T-helper 17 cell (primary cell): ENCODE results near the gene GFRA1. TPM values are rescaled to one million over a fixed set of nuclear protein-coding genes. Genes with fewer than 3 reads are reported as not detected.

Source experiments
- ATAC-seq: fragments of 150-1000 bp; cut with Tn5 transposase; 2 replicates; pipeline ENCODE4 v1.10.0; 2021; ENCODE audit warnings: mild to moderate bottlenecking, moderate library complexity
- DNase-seq, 3 donors: peaks; one replicate each; pipeline versions ENCODE4 v3.0.0 to v3.0.0-alpha.2; 2020 to 2021
- H3K9me3 ChIP-seq: one replicate; pipeline ENCODE4 v1.7.0; 2013; ENCODE audit warnings: low read length, mild to moderate bottlenecking; ENCODE audit not compliant: control insufficient read depth, poor library complexity, severe bottlenecking
- H3K27ac Mint-ChIP-seq: one replicate; pipeline ENCODE4 v1.8.0; 2022; ENCODE audit warnings: mild to moderate bottlenecking, moderate library complexity, mixed read lengths
- H3K27me3 Mint-ChIP-seq: one replicate; pipeline ENCODE4 v1.8.0; 2022; ENCODE audit warnings: mixed read lengths
- H3K36me3 Mint-ChIP-seq: one replicate; pipeline ENCODE4 v1.8.0; 2022; ENCODE audit warnings: low read depth, mixed read lengths
- H3K4me1 Mint-ChIP-seq: one replicate; pipeline ENCODE4 v1.8.0; 2022; ENCODE audit warnings: mild to moderate bottlenecking, mixed read lengths
- H3K4me3 Mint-ChIP-seq: one replicate; pipeline ENCODE4 v1.8.0; 2022; ENCODE audit warnings: mild to moderate bottlenecking, moderate library complexity, mixed read lengths
- total RNA-seq, 4 donors: library from RNA in 2 of 4; stranded (reverse) in 2 of 4; gene quantifications; one replicate each; pipeline ENCODE4 v1.2.3 and lab custom pipeline; 2022 to 2026

The GFRA1 gene
- total RNA-seq, 2 donors from 2014 or later: not detected

DNA sequence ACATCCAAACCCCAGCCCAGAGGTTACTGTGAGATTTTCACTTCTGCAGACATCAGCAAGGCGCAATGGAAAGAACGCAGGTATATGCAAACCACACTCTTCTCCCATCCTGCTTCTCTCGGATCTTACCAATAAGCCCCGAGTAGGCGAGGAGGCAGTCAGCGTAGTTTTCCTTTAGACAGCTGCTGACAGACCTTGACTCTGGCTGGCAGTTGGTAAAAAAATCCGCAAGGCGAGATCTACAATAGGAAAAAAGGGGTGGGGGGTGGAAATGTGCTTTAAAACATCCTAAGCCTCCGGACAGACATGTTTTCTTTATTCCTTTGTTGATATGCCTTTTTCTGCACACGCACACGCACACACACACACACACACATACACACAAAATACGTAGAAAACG lies 176.5 kb downstream of the GFRA1 start:
- DNase-seq (no peak), ATAC-seq (no peak)
- Mint-ChIP-seq H3K27me3 (no peaks in the 10 kb centered on the region), H3K36me3 (no peaks in the 10 kb centered on the region), H3K4me1 (no peaks in the 10 kb centered on the region), H3K27ac (no peak overlapping the region), H3K4me3 (no peak overlapping the region)
- H3K9me3 ChIP-seq: no peaks in the 10 kb centered on the region

DNA sequence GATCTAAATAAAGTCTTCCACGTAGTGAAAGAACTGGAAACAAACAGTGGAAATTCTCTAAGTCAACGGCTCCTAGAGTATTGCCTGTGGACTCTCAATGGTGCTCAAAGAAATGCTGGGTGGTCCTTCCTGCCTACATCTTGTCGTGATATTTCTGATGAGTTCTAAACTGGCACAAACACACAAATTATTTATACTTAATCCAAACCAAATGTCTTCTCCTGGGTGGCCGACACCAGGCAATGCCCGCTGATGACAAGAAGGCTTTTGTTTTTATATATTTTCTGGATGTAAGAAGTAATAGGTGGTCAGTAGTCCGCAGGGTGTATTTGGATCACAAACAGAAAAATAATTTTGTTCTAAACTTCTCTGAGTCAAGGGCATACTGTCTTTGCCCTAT lies 178.7 kb downstream of the GFRA1 start:
- no peak for DNase-seq
- H3K27ac Mint-ChIP-seq: no peak overlapping the region
- no peaks in the 10 kb centered on the region for H3K4me1 Mint-ChIP-seq
- H3K27me3 Mint-ChIP-seq: no peaks in the 10 kb centered on the region
- no peaks in the 10 kb centered on the region for H3K36me3 Mint-ChIP-seq
- H3K4me3 Mint-ChIP-seq: no peak overlapping the region
- ATAC-seq: no peak
- no peaks in the 10 kb centered on the region for H3K9me3 ChIP-seq

DNA sequence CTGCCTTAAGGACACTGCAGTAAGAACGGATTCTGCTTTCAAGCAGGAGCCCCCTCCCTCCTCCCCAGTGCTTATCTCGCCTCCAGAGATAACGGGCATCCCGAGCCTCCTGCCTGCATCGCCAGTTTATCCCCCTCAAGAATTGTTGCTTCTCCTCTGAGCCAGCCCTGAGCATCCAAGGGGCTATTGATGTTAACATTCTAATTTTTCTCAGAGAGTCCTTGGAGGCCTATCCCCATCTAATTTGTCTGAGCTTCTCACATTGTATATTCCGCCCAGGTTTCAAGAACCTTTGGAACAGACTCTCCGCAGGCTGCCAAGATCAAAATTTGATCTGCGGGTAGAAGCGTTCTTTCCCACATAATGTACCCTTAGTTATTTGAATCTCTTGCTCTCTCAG lies 180.0 kb downstream of the GFRA1 start:
- H3K4me3 Mint-ChIP-seq: no peak overlapping the region
- H3K4me1 Mint-ChIP-seq: no peaks in the 10 kb centered on the region
- no peaks in the 10 kb centered on the region for H3K36me3 Mint-ChIP-seq
- H3K27ac Mint-ChIP-seq: no peak overlapping the region
- no peak for ATAC-seq
- no peaks in the 10 kb centered on the region for H3K27me3 Mint-ChIP-seq
- no peaks in the 10 kb centered on the region for H3K9me3 ChIP-seq
- no peak for DNase-seq

DNA sequence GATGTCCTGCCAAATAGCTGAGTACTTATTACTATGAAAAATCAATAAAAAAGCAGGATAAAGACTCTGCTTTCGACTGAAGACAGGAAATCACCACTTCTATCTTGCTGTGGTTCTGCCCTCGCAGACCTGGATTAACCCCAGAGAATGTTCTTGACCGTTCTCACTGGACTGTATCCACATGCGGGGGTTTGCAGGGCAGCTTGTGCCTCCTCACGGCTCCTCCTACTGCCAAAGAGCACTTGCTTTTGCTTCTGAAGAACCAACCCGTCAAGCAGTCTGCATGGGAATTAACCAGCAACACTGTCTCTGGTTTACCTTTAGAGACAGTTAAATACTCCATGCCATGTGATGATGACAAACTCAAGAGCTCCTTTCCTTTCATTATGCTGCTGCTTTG lies 184.0 kb downstream of the GFRA1 start:
- no peaks in the 10 kb centered on the region for H3K9me3 ChIP-seq
- Mint-ChIP-seq H3K4me3 (no peak overlapping the region), H3K4me1 (no peaks in the 10 kb centered on the region), H3K27ac (no peak overlapping the region), H3K36me3 (no peaks in the 10 kb centered on the region), H3K27me3 (no peaks in the 10 kb centered on the region)
- ATAC-seq (no peak), DNase-seq (no peak)

DNA sequence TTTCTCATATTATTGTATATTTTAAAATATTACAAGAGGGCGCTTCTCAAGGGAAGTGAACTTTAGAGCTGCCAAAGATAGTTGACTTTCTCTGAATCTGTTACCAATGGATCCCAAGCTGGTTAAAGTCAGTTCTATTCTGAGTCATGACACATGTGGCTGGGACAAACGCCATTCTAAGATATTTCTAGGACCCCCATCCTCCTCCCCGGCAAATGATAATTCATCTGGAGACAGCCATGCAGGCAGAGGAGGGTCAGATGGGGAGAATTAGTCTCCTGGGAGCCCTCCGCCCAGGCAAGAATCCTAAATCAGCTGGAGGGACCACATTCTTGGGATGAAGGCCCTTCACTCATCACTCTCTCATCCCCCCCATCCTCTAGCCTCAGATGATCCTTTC lies 187.7 kb downstream of the GFRA1 start:
- no peaks in the 10 kb centered on the region for H3K36me3 Mint-ChIP-seq
- no peak overlapping the region for H3K4me3 Mint-ChIP-seq
- H3K4me1 Mint-ChIP-seq: no peaks in the 10 kb centered on the region
- H3K27ac Mint-ChIP-seq: no peak overlapping the region
- H3K9me3 ChIP-seq: no peaks in the 10 kb centered on the region
- DNase-seq (no peak), ATAC-seq (no peak)
- H3K27me3 Mint-ChIP-seq: no peaks in the 10 kb centered on the region

DNA sequence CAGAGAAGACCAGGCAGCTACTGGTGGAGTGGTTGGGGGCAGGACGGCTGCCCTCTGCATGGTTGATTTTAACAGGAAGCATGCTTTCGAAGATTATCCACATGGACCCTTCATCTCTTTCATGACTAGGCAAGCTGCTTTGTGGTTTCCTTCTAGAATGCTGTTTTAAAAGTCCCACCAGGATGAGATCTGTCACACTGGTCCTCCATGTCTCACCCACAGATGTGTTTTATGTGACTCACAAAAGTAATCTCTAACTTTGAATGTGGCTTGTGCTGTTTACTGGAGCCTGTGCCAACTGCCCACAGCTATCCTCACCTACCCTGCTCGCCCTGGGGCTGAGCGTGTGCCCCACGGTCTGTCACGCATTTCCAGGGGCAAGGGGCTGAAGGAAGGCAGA lies 188.8 kb downstream of the GFRA1 start:
- Mint-ChIP-seq H3K27me3 (no peaks in the 10 kb centered on the region), H3K4me1 (no peaks in the 10 kb centered on the region), H3K36me3 (no peaks in the 10 kb centered on the region), H3K27ac (no peak overlapping the region), H3K4me3 (no peak overlapping the region)
- ATAC-seq (no peak), DNase-seq (no peak)
- H3K9me3 ChIP-seq: no peaks in the 10 kb centered on the region

DNA sequence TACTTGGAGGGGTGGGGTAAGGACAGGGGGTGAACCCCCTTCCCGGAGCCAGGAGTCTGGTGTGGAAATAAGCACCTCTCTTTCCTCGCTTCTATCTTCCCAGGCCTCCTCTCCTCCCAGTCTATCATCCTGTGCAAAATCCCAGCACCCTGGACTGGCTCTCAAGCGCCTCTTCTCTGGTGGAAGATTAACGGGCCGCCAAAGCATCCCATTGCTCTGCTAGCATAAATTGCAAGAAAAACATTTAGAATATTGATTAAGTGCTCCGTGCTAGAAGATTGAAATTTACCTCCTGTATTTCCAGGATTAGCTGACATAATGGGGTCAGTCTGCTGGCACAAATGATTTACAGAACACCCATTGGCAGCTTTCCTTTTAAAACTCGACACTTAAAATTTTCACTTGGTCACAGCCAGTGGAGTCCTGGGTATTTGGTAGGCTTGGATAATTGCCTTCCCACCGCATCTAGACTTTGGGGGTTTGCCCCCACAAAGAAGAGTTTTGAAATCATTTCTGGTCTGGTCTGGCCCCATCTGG lies 189.7 kb downstream of the GFRA1 start:
- Mint-ChIP-seq H3K4me3 (no peak overlapping the region), H3K27me3 (no peaks in the 10 kb centered on the region), H3K4me1 (no peaks in the 10 kb centered on the region), H3K27ac (no peak overlapping the region), H3K36me3 (no peaks in the 10 kb centered on the region)
- DNase-seq: no peak
- no peak for ATAC-seq
- H3K9me3 ChIP-seq: no peaks in the 10 kb centered on the region

DNA sequence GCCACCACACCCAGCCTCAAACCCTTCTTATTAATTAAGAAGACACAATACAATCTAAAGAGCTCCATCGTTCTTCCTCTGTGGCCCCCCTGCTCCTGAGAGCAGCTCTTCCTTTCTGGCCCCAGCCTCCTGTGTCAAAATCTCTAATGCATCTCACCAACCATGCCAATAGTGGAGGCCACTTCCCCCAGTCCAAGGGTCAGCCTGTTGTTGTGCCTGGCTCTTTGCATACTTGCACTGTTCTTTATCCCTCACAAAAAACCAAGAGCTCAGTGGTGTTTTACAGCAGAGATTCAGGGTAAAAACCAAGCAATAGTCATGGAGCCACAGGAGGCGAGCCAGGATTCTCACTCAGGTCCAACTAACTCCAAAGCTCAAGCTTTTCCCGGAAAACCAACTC lies 190.2 kb downstream of the GFRA1 start:
- no peaks in the 10 kb centered on the region for H3K27me3 Mint-ChIP-seq
- ATAC-seq (no peak), DNase-seq (no peak)
- no peaks in the 10 kb centered on the region for H3K4me1 Mint-ChIP-seq
- no peak overlapping the region for H3K27ac Mint-ChIP-seq
- H3K36me3 Mint-ChIP-seq: no peaks in the 10 kb centered on the region
- no peak overlapping the region for H3K4me3 Mint-ChIP-seq
- no peaks in the 10 kb centered on the region for H3K9me3 ChIP-seq

DNA sequence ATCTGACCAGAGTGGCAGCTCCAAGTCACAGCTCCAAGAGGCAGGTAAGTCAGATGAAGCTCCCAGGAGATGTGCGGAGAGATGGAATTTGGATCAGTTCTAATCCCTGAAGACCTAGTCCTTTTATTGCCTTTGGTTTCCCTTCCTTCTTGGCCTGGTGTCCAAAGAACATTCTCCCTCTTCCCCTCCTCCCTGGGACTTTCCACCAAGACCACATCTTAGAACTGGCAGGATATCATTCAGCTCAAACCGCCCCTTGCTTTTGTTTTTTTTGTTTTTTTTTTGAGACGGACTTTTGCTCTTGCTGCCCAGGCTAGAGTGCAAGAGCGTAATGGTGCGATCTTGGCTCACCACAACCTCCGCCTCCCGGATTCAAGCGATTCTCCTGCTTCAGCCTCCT lies 190.8 kb downstream of the GFRA1 start:
- Mint-ChIP-seq H3K36me3 (no peaks in the 10 kb centered on the region), H3K27me3 (no peaks in the 10 kb centered on the region), H3K4me1 (no peaks in the 10 kb centered on the region), H3K4me3 (no peak overlapping the region), H3K27ac (no peak overlapping the region)
- DNase-seq: no peak
- H3K9me3 ChIP-seq: no peaks in the 10 kb centered on the region
- ATAC-seq: no peak

DNA sequence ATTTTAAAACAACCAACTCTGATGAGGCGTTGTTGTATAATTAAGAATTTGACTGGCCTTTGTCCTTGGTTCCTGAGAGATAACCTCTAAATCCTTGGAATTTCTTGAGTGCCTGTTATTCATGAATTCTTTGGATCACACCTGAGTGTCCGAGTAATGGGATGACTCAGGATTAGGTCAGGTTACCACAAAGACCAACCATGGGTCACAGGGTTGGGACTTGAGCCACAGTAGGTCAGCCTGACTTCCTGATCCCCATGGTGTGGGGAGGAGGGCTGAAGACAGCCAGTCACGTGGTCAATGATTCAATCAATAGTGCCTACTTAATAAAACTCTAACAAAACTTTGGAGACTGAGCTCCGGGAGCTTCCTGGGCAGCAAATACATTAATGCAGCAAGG lies 192.5 kb downstream of the GFRA1 start:
- DNase-seq (no peak), ATAC-seq (no peak)
- Mint-ChIP-seq H3K27ac (no peak overlapping the region), H3K4me3 (no peak overlapping the region), H3K27me3 (no peaks in the 10 kb centered on the region), H3K36me3 (no peaks in the 10 kb centered on the region), H3K4me1 (no peaks in the 10 kb centered on the region)
- H3K9me3 ChIP-seq: no peaks in the 10 kb centered on the region

DNA sequence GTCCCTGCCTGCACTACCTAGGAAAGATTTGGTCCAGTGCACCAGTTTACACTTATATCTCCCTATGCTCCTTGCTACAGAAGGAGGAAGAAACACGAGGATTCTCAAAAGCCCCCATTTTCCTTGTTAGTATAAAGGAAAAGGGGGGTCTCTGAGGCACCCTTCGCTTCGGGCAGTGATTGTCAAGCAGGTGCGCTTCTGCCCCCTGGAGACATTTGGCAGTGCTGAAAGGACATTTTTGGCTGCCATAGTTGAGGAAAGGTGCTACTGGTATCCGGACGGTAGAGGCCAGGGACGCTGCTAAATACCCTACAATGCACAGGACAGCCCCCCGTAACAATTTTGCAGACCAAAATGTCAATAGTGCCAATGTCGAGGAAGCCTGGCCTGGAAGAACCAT lies 193.7 kb downstream of the GFRA1 start:
- Mint-ChIP-seq H3K4me1 (no peaks in the 10 kb centered on the region), H3K36me3 (no peaks in the 10 kb centered on the region), H3K27ac (no peak overlapping the region), H3K4me3 (no peak overlapping the region), H3K27me3 (no peaks in the 10 kb centered on the region)
- H3K9me3 ChIP-seq: no peaks in the 10 kb centered on the region
- DNase-seq (no peak), ATAC-seq (no peak)

DNA sequence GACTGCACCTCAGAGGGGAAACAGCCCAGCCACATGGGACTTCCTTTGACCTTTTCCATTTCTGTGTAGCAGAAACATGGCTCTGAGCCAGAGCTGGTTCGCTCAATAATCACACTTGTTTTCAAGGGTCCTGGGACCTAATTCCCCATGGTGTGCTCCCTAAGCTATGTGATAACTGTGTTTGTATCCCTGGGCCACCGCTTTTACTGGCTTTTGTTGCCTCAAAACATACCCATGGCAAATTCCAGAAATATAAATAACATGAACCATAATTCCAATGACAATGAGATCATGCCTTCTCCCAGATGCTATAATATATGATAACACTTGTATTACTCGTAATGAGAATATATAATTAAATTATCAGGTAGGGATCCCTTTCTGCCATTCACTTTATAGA lies 196.4 kb downstream of the GFRA1 start:
- Mint-ChIP-seq H3K36me3 (no peaks in the 10 kb centered on the region), H3K27ac (no peak overlapping the region), H3K27me3 (peaks cover 4% of the 10 kb centered on the region), H3K4me1 (no peaks in the 10 kb centered on the region), H3K4me3 (no peak overlapping the region)
- ATAC-seq (no peak), DNase-seq (no peak)
- H3K9me3 ChIP-seq: no peaks in the 10 kb centered on the region

DNA sequence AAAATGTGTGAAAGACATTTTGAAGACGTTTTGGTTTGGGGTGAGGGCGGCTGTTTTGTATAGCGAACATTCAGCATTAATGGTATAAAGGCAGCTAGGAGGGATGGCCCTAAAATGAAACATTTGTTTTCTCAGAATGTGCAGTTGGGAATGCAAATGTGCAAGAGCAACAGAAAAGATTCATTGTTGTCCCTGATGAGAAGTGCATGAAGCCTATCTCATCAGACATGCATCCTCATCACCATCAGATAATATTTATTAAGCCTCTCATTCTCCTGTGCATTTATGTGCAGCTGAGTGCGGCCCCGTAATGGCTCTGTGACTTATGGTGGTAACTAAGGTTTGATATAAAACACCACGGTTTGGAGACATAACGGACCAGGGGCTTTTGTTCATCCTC lies 199.5 kb downstream of the GFRA1 start:
- Mint-ChIP-seq H3K4me3 (no peak overlapping the region), H3K36me3 (no peaks in the 10 kb centered on the region), H3K4me1 (no peaks in the 10 kb centered on the region), H3K27ac (no peak overlapping the region), H3K27me3 (peaks cover 4% of the 10 kb centered on the region)
- ATAC-seq (no peak), DNase-seq (no peak)
- H3K9me3 ChIP-seq: no peaks in the 10 kb centered on the region

DNA sequence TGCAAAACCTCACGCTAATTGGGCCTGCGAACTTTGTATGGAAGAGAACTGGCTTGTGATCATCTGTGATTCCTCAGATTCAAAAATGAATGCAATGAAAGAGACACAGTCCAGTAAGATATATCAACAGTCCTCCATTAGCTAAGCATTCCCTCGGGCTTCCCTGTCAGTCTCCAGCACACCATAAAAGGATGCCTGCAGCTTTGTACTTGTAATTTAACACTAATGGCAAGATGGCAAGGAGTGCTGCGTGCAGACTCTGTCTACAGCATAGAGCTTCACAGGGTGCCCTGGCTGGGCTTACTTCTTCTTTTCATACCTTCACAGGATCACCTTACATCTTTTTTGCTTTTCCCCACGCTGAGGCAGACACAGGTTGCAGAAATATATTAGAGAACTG lies 200.0 kb downstream of the GFRA1 start:
- DNase-seq (no peak), ATAC-seq (no peak)
- peaks cover 4% of the 10 kb centered on the region for H3K27me3 Mint-ChIP-seq
- no peak overlapping the region for H3K4me3 Mint-ChIP-seq
- H3K9me3 ChIP-seq: no peaks in the 10 kb centered on the region
- H3K4me1 Mint-ChIP-seq: no peaks in the 10 kb centered on the region
- H3K36me3 Mint-ChIP-seq: no peaks in the 10 kb centered on the region
- no peak overlapping the region for H3K27ac Mint-ChIP-seq
